Uterus (tissue), 4 donors: Measurements from ENCODE around the gene NIN. TPM values are rescaled to one million over a fixed set of nuclear protein-coding genes. Genes with fewer than 3 reads are reported as not detected.

Experiments used
- DNase-seq, 2 donors: peaks; one replicate each; pipeline ENCODE4 v3.0.0-alpha.2; 2019 to 2020
- H3K27ac ChIP-seq, 2 donors: fragments of 200-600 bp; sonication (generic); 1 replicate in 1 of 2; 2 replicates in 1 of 2; pipeline ENCODE4 v1.5.1; 2016 to 2018
- H3K27me3 ChIP-seq, 2 donors: fragments of 200-600 bp; sonication (generic); one replicate each; pipeline ENCODE4 v1.5.1; 2018 to 2019; ENCODE audit warnings: control low read depth in 1 of 2
- H3K36me3 ChIP-seq, 2 donors: fragments of 200-600 bp; sonication (generic); one replicate each; pipeline ENCODE4 v1.5.1; 2019; ENCODE audit warnings: control low read depth in 1 of 2
- H3K4me1 ChIP-seq, 2 donors: fragments of 200-600 bp; sonication (generic); one replicate each; pipeline ENCODE4 v1.5.1; 2018 to 2019; ENCODE audit warnings: control low read depth in 1 of 2
- H3K4me3 ChIP-seq, 2 donors: fragments of 200-600 bp; sonication (generic); 1 replicate in 1 of 2; 2 replicates in 1 of 2; pipeline ENCODE4 v1.5.1; 2018 to 2019; ENCODE audit warnings: mild to moderate bottlenecking in 1 of 2
- H3K9me3 ChIP-seq, 2 donors: fragments of 200-600 bp; sonication (generic); one replicate each; pipeline ENCODE4 v1.5.1; 2019; ENCODE audit warnings: control low read depth in 1 of 2
- POLR2A ChIP-seq, 2 donors: fragments of 450-650 bp; IDR thresholded peaks; one replicate each; pipeline ENCODE4 v1.6.1; 2016; ENCODE audit warnings: antibody characterized with exemption in 2 of 2, mild to moderate bottlenecking in 1 of 2, moderate library complexity in 1 of 2
- intact Hi-C: fragments of 100-400 bp; cut with DNase I; formaldehyde crosslinking; loops from one replicate; pipeline ENCODE4 v1.15.1; 2023; ENCODE audit warnings: low total_unique reads
- total RNA-seq, 4 donors: library from RNA; depleted of rRNA in 3 of 4; stranded (reverse); fragments of >200 nt in 3 of 4; gene quantifications; one replicate each; pipeline versions ENCODE4 v1.1.0 to v1.2.4, GENCODE V29; 2014 to 2023
- TF ChIP-seq, protein P1 (sequence below), 4 experiments: fragments of 200-600 bp in 2 of 4; fragments of 450-650 bp in 2 of 4; sonication (generic) in 2 of 4; IDR thresholded peaks; one replicate each; pipeline ENCODE4 v1.5.1; 2016 to 2019; ENCODE audit warnings: antibody characterized with exemption in 4 of 4, mild to moderate bottlenecking in 2 of 4, moderate library complexity in 1 of 4
- donor health status: DM: yes; HTN: yes; CAD: no.

NIN gene
- total RNA-seq, 4 donors from 2014 or later = 8.8 to 45.6 (median 34.2) TPM

DNA sequence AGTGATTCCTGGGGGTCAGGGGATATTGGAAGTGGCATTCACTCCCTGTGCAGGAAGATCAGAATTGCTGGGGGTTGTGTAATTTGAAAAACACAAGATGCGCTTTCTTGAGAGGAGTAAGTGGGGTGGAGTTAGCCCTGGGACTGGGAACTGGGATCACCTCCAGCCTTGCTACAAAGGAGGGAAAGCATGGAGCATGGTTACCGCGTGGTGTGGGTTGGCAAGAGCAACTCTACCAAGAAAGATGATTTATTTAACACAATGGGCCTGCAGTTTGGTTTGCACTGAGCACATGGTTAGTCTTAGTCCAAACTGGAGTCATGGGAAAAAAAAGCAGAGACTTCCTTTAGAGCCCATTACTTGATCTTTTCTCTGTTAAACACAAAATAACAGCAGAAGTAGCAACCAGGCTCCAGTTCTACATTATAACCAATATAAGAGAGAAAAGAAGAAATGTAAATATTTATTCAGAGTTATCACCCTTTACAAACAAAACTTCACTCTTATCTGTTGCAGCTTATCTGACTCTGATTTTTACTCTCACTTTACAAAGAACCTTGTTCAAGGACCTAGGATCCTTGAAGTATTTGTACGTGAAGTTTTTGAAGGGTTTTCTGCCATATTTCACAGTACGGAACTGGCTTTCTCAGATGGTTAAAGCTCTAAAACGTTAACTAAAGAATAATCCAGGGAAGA is 2.1 kb upstream of the NIN start:
- Histone ChIP-seq H3K27me3 (no peaks in the 10 kb centered on the region), H3K36me3 (no peaks in the 10 kb centered on the region), H3K27ac (no peak overlapping the region), H3K4me1 (no peaks in the 10 kb centered on the region), H3K9me3 (no peaks in the 10 kb centered on the region), H3K4me3 (no peak overlapping the region)
- intact Hi-C loops = no loop called here
- no peak for DNase-seq
- TF ChIP-seq, protein P1, sequence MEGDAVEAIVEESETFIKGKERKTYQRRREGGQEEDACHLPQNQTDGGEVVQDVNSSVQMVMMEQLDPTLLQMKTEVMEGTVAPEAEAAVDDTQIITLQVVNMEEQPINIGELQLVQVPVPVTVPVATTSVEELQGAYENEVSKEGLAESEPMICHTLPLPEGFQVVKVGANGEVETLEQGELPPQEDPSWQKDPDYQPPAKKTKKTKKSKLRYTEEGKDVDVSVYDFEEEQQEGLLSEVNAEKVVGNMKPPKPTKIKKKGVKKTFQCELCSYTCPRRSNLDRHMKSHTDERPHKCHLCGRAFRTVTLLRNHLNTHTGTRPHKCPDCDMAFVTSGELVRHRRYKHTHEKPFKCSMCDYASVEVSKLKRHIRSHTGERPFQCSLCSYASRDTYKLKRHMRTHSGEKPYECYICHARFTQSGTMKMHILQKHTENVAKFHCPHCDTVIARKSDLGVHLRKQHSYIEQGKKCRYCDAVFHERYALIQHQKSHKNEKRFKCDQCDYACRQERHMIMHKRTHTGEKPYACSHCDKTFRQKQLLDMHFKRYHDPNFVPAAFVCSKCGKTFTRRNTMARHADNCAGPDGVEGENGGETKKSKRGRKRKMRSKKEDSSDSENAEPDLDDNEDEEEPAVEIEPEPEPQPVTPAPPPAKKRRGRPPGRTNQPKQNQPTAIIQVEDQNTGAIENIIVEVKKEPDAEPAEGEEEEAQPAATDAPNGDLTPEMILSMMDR (IDR thresholded peaks at IDR 0.05) = no peak
- TF ChIP-seq POLR2A (IDR thresholded peaks at IDR 0.05) = no peak

DNA sequence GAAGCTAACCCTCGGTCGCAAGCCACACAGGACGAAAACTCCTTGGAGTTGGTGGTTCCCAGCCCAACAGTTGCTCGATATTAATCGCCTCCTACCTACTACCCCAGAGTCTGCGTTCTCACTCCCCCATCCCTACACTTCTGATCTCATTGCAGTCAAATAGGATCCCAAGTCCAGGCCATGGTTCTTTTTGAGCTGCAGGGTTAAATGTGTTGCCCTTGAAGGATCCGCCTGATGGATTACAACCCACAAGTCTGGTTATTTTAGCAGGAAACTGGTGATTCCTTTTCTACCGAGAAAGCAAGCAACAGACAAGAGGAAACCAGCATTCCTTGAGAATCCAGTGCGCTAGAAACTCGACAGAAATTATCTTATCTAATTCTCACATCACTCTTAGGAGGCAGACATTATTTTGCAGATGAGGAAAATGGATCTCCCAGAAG is 785 bp upstream of the NIN start:
- TF ChIP-seq POLR2A (IDR thresholded peaks at IDR 0.05) = no peak
- TF ChIP-seq, protein P1 (IDR thresholded peaks at IDR 0.05) = no peak
- Histone ChIP-seq H3K36me3 (no peaks in the 10 kb centered on the region), H3K4me1 (no peaks in the 10 kb centered on the region), H3K9me3 (no peaks in the 10 kb centered on the region), H3K4me3 (peak overlapping the region; percentile 54 to 99), H3K27ac (peak overlapping the region; percentile 89 to 94), H3K27me3 (no peaks in the 10 kb centered on the region)
- no peak for DNase-seq
- intact Hi-C loops = no loop called here

GRCh38 chr14:50830044-50830931 is 674 bp downstream of the NIN start:
- DNase-seq = peak; percentile 35 to 45
- Histone ChIP-seq H3K9me3 (no peaks in the 10 kb centered on the region), H3K4me1 (no peaks in the 10 kb centered on the region), H3K36me3 (no peaks in the 10 kb centered on the region), H3K4me3 (peak overlapping the region; percentile 54 to 99), H3K27me3 (no peaks in the 10 kb centered on the region), H3K27ac (peak overlapping the region; percentile 89 to 94)
- intact Hi-C loops = no loop called here
- TF ChIP-seq, protein P1 (IDR thresholded peaks at IDR 0.05) = no peak
- no peak for TF ChIP-seq POLR2A (IDR thresholded peaks at IDR 0.05)

DNA sequence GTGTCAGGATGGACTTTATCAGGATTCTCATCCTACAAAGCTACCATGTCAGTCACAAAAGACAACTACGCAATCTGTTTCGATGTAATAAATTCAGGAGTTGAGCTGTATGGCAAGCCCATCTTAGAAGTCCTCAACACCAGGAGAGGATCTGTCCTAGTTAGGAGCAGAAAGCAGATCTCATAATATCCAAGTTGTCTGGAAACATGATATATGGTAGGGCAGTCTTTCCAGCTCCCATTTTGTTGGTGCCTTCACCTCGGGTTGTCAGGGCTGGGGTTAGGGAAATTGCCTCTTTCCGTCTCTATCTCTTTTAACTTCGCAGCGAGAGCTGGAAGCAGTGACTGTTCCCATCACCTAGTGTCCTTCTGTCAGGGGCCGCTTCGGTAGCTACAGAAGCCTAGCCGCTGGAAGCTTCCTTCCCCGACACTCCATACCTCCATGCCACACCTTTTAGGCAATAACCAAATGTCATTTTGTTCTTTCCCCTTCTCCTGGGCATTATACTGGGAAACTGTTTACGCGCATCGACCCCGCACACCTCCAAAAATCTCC is 1.4 kb downstream of the NIN start:
- no peak for TF ChIP-seq POLR2A (IDR thresholded peaks at IDR 0.05)
- TF ChIP-seq, protein P1 (IDR thresholded peaks at IDR 0.05) = no peak
- Histone ChIP-seq H3K27ac (peak overlapping the region; percentile 89 to 94), H3K4me1 (no peaks in the 10 kb centered on the region), H3K36me3 (no peaks in the 10 kb centered on the region), H3K9me3 (no peaks in the 10 kb centered on the region), H3K4me3 (peak overlapping the region; percentile 54 to 99), H3K27me3 (no peaks in the 10 kb centered on the region)
- intact Hi-C loops = no loop called here
- DNase-seq = no peak
